AG04449 (cell line): ENCODE data around the gene ITGA2B.

Experiments used
- CTCF ChIA-PET: fragments of 350-600 bp; formaldehyde crosslinking; extraction: SDS; loops from one replicate; lab custom pipeline; 2021; ENCODE audit warnings: antibody characterized with exemption; lab: Yijun Ruan, JAX
- POLR2A ChIA-PET: fragments of 400-600, 350-600 bp; formaldehyde crosslinking; extraction: SDS; loops from one replicate; lab custom pipeline; 2020; ENCODE audit warnings: antibody characterized with exemption, inconsistent platforms; lab: Yijun Ruan, JAX
- DNase-seq: peaks from one replicate; pipeline ENCODE4 v3.0.0-alpha.2; 2010; ENCODE audit warnings: low read depth, low spot score
- H3K4me3 ChIP-seq: 2 replicates; pipeline ENCODE4 v1.5.1; 2011; ENCODE audit warnings: low read depth, mild to moderate bottlenecking, control low read depth, low read length
- CTCF ChIP-seq: IDR thresholded peaks from one replicate; pipeline ENCODE4 v1.5.1; 2011; ENCODE audit warnings: mild to moderate bottlenecking, moderate library complexity, low read length, control low read depth, inconsistent platforms; ENCODE audit not compliant: insufficient read depth; ENCODE audit errors: missing control alignments

The ITGA2B gene

GRCh38 chr17:44389281-44389680 lies at the start of gene ITGA2B:
Gene ITGA2B, minus strand, starts transcription at chr17:44389649. Its CDS starts 176 bp downstream, at chr17:44389473.
- ChIA-PET CTCF (interaction anchor here (1.1 to 3.4 kb wide), 2 partner anchors 10 to 179 kb away, joined by 4 to 21 read pairs; no protein-coding TSS in a partner anchor), POLR2A (no interaction called here)
- no peak for TF ChIP-seq CTCF
- DNase-seq: no peak
- H3K4me3 ChIP-seq: no peak within 1 kb of the TSS

DNA sequence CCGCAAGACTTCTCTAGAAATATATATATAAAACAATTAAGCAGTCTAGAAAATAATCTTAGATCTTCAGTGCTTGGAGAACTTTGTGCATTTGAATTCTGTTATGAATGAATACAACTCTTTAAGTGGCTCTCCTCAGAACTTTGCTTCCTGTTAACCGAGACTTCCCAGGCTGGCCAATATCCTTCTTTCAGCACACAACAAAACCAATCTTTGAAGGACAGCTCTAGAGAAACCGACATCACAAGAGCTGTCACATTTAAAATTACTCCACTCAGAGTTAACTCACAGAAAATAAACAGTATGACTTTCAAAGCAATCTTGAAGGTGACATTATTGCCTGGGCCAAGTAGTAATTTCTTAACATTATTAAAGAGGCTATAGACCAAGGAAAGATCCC lies 49.7 kb upstream of the ITGA2B start:
- H3K4me3 ChIP-seq: no peak overlapping the region
- ChIA-PET POLR2A (no interaction called here), CTCF (no interaction called here)
- TF ChIP-seq CTCF: no peak
- DNase-seq: no peak

DNA sequence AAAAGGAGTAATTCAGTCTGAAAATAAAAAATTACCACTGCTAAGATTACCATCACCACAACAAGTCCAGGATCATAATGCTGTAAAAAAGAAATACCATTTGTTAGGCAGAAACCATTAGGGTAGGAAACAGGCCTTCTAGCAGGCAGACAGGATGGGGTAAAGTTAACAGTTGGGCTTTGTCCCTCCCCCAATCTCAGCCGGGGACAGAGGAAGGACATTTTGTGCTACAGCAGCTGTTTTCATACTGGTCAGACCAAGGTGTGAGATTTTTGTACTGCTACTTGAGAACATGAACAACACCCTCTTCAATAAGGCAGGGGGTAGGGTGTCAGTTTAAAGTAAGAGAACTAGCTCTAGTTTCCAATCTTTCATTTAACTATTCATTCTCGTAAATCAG lies 49.2 kb upstream of the ITGA2B start:
- no peak for TF ChIP-seq CTCF
- CTCF ChIA-PET: no interaction called here

DNA sequence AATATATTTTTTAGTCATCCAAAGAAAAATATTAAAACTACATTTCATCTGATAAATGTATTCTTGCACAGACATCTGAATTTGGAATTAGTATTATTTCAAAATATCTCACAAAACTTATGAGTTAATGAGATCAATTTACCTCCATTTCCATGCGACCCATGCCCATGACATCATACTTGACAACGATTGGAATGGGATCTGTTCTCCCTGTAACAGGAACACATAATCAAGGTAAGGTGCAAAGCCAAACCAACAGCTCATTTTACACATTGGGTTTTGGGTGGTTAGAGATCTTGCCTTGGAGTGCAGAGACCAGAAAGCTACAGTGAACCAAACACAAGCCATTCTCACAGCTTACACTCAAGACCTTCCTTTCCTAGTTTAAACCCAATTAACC lies 46.9 kb upstream of the ITGA2B start:
- no peak for DNase-seq
- H3K4me3 ChIP-seq: no peak overlapping the region
- ChIA-PET POLR2A (no interaction called here), CTCF (interaction anchor here (1.4 kb wide), 1 partner anchor 11 kb away, joined by 3 read pairs; no protein-coding TSS in a partner anchor)
- no peak for TF ChIP-seq CTCF

More for the DNA sequence above, 49.2 kb upstream of the ITGA2B start:
- POLR2A ChIA-PET: no interaction called here
- H3K4me3 ChIP-seq: no peak overlapping the region
- DNase-seq: no peak

DNA sequence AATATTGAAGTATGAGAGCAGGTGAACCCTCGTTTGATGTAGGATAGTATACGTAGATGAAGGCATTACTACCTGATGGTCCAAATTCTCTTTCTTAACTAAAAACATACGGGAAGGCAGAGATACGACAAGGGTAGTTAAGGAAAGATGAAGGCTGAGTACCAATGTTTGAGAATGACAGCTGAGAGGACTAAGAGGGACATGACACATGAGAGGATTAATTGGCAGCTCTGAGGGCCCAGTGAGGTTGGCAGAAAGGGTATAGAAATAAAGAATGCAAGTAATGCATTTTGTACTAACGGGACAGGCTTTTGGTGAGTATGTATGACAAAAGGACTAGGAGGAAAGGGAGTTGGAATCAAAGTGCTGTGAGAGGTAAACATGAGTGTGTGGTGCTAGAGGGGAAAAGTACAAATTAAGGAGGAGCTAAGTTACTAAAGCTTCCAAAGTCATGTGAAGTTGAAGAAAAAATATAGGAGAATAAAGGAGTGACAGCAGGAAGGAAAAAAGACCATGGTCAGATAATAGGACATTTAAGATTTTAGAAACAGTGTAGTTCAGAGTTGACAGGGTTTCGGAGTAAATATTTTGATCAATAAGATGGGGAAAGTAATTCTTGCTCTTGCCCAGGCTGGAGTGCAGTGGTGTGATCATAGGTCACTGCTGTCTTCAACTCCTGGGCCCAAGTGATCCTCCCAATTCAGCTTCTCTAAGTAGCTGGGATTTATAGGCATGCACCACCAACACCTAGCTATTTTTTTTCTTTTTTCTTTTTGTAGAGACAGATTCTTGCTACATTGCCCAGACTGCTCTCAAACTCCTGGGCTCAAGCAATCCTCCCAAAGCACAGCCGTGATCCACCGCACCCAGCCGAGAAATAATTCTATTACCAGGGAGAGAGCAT lies 43.1 kb upstream of the ITGA2B start:
- ChIA-PET CTCF (interaction anchor here (1.1 to 1.5 kb wide), 2 partner anchors 16 to 90 kb away, joined by 3 read pairs; no protein-coding TSS in a partner anchor), POLR2A (interaction anchor here (0.6 kb wide), 1 partner anchor 555 kb away, joined by 4 read pairs; no protein-coding TSS in a partner anchor)
- no peak for DNase-seq
- TF ChIP-seq CTCF: no peak
- H3K4me3 ChIP-seq: no peak overlapping the region

DNA sequence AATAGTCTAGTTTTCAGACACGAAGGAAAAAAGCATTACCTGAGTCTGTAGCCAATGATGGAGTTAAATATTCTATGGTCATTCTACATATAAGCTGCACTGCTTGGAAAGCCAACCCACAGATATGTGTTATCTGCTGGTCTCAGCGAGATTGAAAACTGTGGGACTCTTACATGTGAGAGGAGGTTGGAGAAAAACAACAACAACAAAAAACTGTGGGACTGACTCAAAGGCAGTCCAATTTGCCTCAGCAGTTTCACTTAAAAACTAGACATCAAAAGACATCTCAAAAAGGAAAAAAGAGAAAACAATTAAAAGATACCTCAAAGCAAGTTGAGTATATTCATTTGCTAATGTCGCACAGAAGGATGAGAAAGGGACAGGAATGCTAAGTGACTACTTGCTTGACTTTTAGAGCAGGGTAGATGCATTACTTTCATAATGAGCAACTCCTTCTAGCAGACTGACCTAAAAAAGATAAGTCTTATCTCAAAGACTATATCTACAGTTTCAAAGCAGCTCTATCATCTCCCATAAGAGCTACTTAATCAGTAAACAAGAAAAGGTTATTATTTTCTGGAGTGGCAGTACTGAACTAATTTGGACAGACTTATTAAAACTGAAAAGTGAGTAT lies 35.5 kb upstream of the ITGA2B start:
- no peak overlapping the region for H3K4me3 ChIP-seq
- POLR2A ChIA-PET: no interaction called here
- CTCF ChIA-PET: interaction anchor here (0.9 kb wide), 2 partner anchors 11 to 25 kb away, joined by 3 read pairs; no protein-coding TSS in a partner anchor
- DNase-seq: no peak
- no peak for TF ChIP-seq CTCF
